Muscle layer of duodenum (tissue), 2 donors: ENCODE measurements around the gene DUSP10.

Source experiments
- H3K27ac ChIP-seq: one replicate; pipeline ENCODE4 v1.7.0; 2013; ENCODE audit warnings: mild to moderate bottlenecking, low read length
- H3K27me3 ChIP-seq: one replicate; pipeline ENCODE4 v1.7.0; 2013; ENCODE audit warnings: low read depth, mild to moderate bottlenecking, control low read depth, low read length
- H3K36me3 ChIP-seq, 2 donors: one replicate each; pipeline ENCODE4 v1.7.0; 2013; ENCODE audit warnings: low read length in 2 of 2, control low read depth in 1 of 2, mild to moderate bottlenecking in 1 of 2; ENCODE audit not compliant: insufficient read depth in 2 of 2, control insufficient read depth in 1 of 2
- H3K4me1 ChIP-seq, 2 donors: one replicate each; pipeline ENCODE4 v1.7.0; 2013; ENCODE audit warnings: low read length in 2 of 2, mild to moderate bottlenecking in 2 of 2, control low read depth in 1 of 2, moderate library complexity in 1 of 2; ENCODE audit not compliant: insufficient read depth in 2 of 2, control insufficient read depth in 1 of 2
- H3K4me3 ChIP-seq, 2 donors: one replicate each; pipeline ENCODE4 v1.7.0; 2013; ENCODE audit warnings: low read length in 2 of 2, low read depth in 1 of 2, mild to moderate bottlenecking in 1 of 2
- H3K9me3 ChIP-seq, 2 donors: one replicate each; pipeline ENCODE4 v1.7.0; 2013; ENCODE audit warnings: low read length in 2 of 2, control low read depth in 1 of 2, mild to moderate bottlenecking in 1 of 2; ENCODE audit not compliant: control insufficient read depth in 1 of 2
- donor health status: healthy.

DUSP10 gene

DNA sequence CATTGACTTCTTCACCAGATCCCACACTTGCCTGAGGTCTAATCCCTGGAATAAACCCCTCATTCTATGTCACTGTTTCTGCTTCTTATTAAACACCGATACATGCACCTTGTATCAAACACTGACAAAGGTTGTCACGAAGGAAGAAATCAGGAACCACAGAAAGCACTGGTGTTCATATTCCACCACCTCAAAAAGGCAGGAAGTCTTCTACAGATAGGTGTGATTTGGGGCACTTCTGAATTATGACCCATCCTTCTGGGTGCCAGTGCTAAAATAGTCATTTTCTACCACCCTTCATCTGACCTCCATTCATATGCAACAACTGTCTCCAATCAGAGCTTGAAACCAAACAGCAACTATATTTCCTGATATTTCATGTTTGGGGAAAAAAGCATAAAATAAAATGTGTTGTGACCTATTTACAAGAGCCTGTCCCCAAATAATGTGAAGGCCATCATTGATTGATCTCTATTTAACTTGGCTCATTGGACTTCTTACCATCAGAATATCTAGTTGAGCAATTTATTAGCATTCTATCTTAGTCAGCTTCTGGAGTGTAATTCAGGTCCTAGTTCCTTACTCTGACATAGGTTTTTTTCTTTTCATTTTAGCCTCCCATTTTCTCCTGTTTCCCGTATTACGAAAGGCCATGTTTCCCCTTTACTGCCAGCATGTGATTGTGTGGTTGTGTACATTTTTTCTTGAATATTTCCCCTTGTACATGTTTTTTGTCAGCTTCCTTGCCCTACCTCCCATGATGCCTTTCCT is 43.1 kb downstream of the DUSP10 start:
- Histone ChIP-seq H3K4me3 (no peak overlapping the region), H3K36me3 (peaks cover 4 to 6% of the 10 kb centered on the region in 2 donors), H3K9me3 (peaks cover 0 to 2% of the 10 kb centered on the region in 2 donors), H3K27ac (no peak overlapping the region), H3K4me1 (peaks cover 0 to 10% of the 10 kb centered on the region in 2 donors), H3K27me3 (no peaks in the 10 kb centered on the region)

GRCh38 chr1:221697923-221698425 is 43.9 kb downstream of the DUSP10 start:
- no peak overlapping the region for H3K27ac ChIP-seq
- peaks cover 4 to 6% of the 10 kb centered on the region in 2 donors for H3K36me3 ChIP-seq
- H3K9me3 ChIP-seq = peaks cover 3 to 6% of the 10 kb centered on the region in 2 donors
- H3K4me1 ChIP-seq = peaks cover 0 to 7% of the 10 kb centered on the region in 2 donors
- no peak overlapping the region for H3K4me3 ChIP-seq
- H3K27me3 ChIP-seq = no peaks in the 10 kb centered on the region

DNA sequence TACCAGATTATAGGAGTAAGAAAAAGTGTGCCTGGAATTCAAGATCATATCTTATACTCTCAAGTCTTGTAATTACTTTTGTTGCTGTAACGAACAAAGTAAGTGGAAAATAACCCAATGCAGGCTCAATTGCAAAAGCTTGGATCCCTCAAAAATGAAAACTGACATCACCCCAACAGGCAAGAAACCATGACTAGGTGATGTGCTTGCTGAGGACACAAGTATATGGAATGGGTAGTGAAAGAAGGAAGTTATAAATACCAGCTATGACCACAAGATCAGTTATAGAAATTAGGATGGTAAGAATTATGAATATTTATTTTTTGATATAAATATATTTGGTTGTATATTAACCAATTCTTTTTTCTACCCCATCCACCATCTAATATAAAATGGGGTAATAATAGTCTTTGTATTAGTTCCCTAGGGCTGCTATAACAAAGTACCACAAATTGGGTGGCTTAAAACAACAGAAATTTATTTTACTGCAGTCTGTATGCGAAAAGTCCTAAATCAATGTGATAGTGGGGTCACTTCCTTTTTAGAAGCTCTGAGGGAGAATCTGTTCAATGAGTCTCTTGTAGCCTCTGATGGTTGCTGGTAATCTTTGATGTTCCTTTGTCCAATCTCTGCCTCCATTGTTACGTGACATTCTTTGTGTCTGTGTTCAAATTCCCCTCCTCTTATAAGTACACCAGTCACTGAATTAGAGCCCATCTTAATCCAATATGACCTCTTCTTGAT is 45.0 kb downstream of the DUSP10 start:
- H3K27me3 ChIP-seq = no peaks in the 10 kb centered on the region
- H3K36me3 ChIP-seq = no peaks in the 10 kb centered on the region
- H3K27ac ChIP-seq = no peak overlapping the region
- no peak overlapping the region for H3K4me3 ChIP-seq
- H3K9me3 ChIP-seq = peaks cover 3 to 6% of the 10 kb centered on the region in 2 donors
- peaks cover 0 to 7% of the 10 kb centered on the region in 2 donors for H3K4me1 ChIP-seq

- no peak overlapping the region for H3K27ac ChIP-seq
- peaks cover 0 to 7% of the 10 kb centered on the region in 2 donors for H3K4me1 ChIP-seq
Observed at GRCh38 chr1:221696027-221696426, 45.9 kb downstream of the DUSP10 start.

DNA sequence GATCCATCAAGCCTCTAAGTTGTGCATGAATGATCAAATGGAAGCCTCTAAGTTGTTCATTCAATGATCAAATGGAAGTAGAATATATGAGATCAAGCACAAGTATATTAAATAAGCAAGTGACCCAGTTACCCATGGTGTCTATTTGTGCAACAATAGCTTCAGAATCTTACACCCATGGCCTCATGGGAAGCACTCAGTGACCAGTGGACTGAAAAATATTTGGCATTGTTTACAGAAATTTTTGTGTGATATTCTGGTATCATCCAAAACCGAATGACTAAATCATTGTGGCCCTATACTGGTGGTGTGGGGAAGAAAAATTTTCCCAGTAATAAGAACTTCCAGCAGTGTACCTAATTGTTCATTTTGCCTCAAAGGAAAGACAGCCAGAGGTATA is 46.6 kb downstream of the DUSP10 start:
- peaks cover 3 to 6% of the 10 kb centered on the region in 2 donors for H3K9me3 ChIP-seq
- peaks cover 0 to 7% of the 10 kb centered on the region in 2 donors for H3K4me1 ChIP-seq
- H3K27me3 ChIP-seq = no peaks in the 10 kb centered on the region
- no peak overlapping the region for H3K4me3 ChIP-seq
- no peak overlapping the region for H3K27ac ChIP-seq
- no peaks in the 10 kb centered on the region for H3K36me3 ChIP-seq

More at GRCh38 chr1:221696027-221696426, 45.9 kb downstream of the DUSP10 start:
- H3K36me3 ChIP-seq = no peaks in the 10 kb centered on the region
- H3K27me3 ChIP-seq = no peaks in the 10 kb centered on the region
- H3K9me3 ChIP-seq = peaks cover 3 to 6% of the 10 kb centered on the region in 2 donors
- H3K4me3 ChIP-seq = no peak overlapping the region

GRCh38 chr1:221694109-221694508 is 47.8 kb downstream of the DUSP10 start:
- H3K9me3 ChIP-seq = peaks cover 3 to 6% of the 10 kb centered on the region in 2 donors
- no peak overlapping the region for H3K27ac ChIP-seq
- H3K4me3 ChIP-seq = no peak overlapping the region
- H3K36me3 ChIP-seq = no peaks in the 10 kb centered on the region
- H3K4me1 ChIP-seq = peaks cover 0 to 6% of the 10 kb centered on the region in 2 donors
- no peaks in the 10 kb centered on the region for H3K27me3 ChIP-seq

DNA sequence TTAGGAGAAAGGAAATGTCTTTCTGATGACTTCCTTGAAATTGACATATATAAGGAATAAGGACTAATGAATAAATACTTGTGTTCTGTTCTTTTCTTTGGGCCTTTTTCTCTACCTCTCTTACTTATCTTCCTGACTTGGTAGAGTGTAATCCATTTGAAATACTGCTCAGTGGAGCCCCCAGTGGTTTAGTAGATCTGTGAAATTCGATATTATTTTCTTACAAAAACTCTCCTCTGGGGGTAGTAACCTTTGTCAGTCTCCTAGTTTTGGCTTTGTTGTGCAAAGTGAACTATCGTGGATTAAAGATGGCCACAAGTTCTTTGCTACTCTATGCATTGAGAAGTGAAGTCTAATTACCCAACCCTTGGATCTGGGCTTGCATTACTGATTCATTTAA is 48.8 kb downstream of the DUSP10 start:
- H3K27me3 ChIP-seq = no peaks in the 10 kb centered on the region
- no peak overlapping the region for H3K27ac ChIP-seq
- peaks cover 3 to 6% of the 10 kb centered on the region in 2 donors for H3K9me3 ChIP-seq
- H3K4me3 ChIP-seq = no peak overlapping the region
- H3K4me1 ChIP-seq = peaks cover 0 to 6% of the 10 kb centered on the region in 2 donors
- H3K36me3 ChIP-seq = no peaks in the 10 kb centered on the region

GRCh38 chr1:221692643-221693042 is 49.2 kb downstream of the DUSP10 start:
- H3K27ac ChIP-seq = no peak overlapping the region
- H3K27me3 ChIP-seq = no peaks in the 10 kb centered on the region
- no peaks in the 10 kb centered on the region for H3K36me3 ChIP-seq
- peaks cover 3 to 6% of the 10 kb centered on the region in 2 donors for H3K9me3 ChIP-seq
- no peak overlapping the region for H3K4me3 ChIP-seq
- H3K4me1 ChIP-seq = peaks cover 0 to 10% of the 10 kb centered on the region in 2 donors

- Histone ChIP-seq H3K4me3 (no peak overlapping the region), H3K9me3 (peaks cover 3 to 6% of the 10 kb centered on the region in 2 donors), H3K4me1 (peaks cover 0 to 11% of the 10 kb centered on the region in 2 donors), H3K27ac (no peak overlapping the region), H3K27me3 (no peaks in the 10 kb centered on the region), H3K36me3 (no peaks in the 10 kb centered on the region)
Observed at GRCh38 chr1:221691261-221691660, 50.6 kb downstream of the DUSP10 start.

DNA sequence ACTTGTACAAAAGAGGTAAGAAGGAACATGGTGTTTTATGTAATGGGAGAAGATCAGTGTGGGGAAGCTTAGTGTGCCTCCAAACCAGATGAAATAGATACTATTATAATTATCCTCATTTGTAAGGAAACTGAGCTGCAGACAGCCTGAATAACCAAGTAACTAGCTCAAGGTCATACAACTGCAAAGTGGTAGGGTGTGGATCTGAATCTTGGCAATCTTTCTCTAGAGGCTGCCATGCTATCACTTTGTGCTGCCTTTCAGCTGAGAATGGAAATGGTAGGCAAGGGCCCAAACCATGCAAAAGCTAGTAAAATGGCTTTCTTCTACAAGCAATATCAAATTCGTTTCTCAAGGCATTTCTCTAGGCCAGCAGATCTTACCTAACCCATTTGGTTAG is 51.0 kb downstream of the DUSP10 start:
- no peaks in the 10 kb centered on the region for H3K36me3 ChIP-seq
- no peak overlapping the region for H3K4me3 ChIP-seq
- no peaks in the 10 kb centered on the region for H3K27me3 ChIP-seq
- H3K27ac ChIP-seq = no peak overlapping the region
- peaks cover 0 to 11% of the 10 kb centered on the region in 2 donors for H3K4me1 ChIP-seq
- H3K9me3 ChIP-seq = peaks cover 3 to 6% of the 10 kb centered on the region in 2 donors

GRCh38 chr1:221689138-221689537 is 52.8 kb downstream of the DUSP10 start:
- Histone ChIP-seq H3K9me3 (peaks cover 3 to 6% of the 10 kb centered on the region in 2 donors), H3K4me1 (peaks cover 0 to 11% of the 10 kb centered on the region in 2 donors), H3K4me3 (no peak overlapping the region), H3K27me3 (no peaks in the 10 kb centered on the region), H3K27ac (no peak overlapping the region), H3K36me3 (no peaks in the 10 kb centered on the region)
